Measurements from ENCODE around the gene ANGPTL8. TPM values are rescaled to one million over a fixed set of nuclear protein-coding genes. Genes with fewer than 3 reads are reported as not detected.

Gene ANGPTL8
- total and polyA plus RNA-seq, 9 of the 15 experiments (the other 6 are each of a cell fraction or from before 2014, with no cell fraction given): not detected

DNA sequence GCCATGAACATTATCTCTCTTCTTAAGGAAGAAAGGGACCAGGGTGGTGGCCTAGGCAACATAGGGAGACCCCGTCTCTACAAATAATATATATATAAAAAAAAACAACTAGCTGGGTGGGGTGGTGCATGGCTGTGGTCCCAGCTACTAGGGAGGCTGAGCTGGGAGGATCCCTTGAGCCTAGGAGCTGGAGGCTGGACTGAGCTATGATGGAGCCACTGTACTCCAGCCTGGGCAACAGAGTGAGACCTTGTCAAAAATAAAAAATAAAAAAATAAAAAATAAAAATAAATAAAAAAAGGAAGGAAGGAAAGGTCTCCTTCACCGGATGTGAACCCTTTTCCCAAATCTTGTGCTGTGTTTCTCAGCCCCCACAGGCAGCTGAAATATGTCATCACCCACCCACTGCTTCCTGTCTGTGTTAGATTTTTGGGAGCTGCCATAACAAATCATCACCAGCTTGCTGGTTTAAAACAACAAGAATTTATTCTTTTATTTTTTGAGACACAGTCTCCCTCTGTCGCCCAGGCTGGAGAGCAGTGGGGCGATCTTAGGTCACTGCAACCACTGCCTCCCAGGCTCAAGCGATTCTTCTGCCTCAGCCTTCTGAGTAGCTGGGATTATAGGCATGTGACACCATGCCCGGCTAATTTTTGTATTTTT, 47.0 kb downstream of the ANGPTL8 start (continued):
- TF ChIP-seq, protein P1, sequence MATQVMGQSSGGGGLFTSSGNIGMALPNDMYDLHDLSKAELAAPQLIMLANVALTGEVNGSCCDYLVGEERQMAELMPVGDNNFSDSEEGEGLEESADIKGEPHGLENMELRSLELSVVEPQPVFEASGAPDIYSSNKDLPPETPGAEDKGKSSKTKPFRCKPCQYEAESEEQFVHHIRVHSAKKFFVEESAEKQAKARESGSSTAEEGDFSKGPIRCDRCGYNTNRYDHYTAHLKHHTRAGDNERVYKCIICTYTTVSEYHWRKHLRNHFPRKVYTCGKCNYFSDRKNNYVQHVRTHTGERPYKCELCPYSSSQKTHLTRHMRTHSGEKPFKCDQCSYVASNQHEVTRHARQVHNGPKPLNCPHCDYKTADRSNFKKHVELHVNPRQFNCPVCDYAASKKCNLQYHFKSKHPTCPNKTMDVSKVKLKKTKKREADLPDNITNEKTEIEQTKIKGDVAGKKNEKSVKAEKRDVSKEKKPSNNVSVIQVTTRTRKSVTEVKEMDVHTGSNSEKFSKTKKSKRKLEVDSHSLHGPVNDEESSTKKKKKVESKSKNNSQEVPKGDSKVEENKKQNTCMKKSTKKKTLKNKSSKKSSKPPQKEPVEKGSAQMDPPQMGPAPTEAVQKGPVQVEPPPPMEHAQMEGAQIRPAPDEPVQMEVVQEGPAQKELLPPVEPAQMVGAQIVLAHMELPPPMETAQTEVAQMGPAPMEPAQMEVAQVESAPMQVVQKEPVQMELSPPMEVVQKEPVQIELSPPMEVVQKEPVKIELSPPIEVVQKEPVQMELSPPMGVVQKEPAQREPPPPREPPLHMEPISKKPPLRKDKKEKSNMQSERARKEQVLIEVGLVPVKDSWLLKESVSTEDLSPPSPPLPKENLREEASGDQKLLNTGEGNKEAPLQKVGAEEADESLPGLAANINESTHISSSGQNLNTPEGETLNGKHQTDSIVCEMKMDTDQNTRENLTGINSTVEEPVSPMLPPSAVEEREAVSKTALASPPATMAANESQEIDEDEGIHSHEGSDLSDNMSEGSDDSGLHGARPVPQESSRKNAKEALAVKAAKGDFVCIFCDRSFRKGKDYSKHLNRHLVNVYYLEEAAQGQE (IDR thresholded peaks at IDR 0.05; ENCODE audit: borderline replicate concordance): peak; percentile 11; the same call in 1 of the 2 replicates
- TF ChIP-seq, protein P1 (CRISPR knock-in tag; IDR thresholded peaks at IDR 0.05; ENCODE audit: low read depth): no peak
- no peak for TF ChIP-seq ZNF384 (IDR thresholded peaks at IDR 0.05; ENCODE audit: low read depth, low read length)
- TF ChIP-seq HDAC2 (IDR thresholded peaks at IDR 0.05): no peak
- TF ChIP-seq MCM7 (IDR thresholded peaks at IDR 0.05): no peak
- TF ChIP-seq, protein P2, sequence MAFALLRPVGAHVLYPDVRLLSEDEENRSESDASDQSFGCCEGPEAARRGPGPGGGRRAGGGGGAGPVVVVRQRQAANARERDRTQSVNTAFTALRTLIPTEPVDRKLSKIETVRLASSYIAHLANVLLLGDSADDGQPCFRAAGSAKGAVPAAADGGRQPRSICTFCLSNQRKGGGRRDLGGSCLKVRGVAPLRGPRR (CRISPR knock-in tag; IDR thresholded peaks at IDR 0.05): no peak
- TF ChIP-seq ATF1 (CRISPR knock-in tag; IDR thresholded peaks at IDR 0.05): no peak
- TF ChIP-seq ATF1 (tag; IDR thresholded peaks at IDR 0.05): no peak
- TF ChIP-seq, protein P3, sequence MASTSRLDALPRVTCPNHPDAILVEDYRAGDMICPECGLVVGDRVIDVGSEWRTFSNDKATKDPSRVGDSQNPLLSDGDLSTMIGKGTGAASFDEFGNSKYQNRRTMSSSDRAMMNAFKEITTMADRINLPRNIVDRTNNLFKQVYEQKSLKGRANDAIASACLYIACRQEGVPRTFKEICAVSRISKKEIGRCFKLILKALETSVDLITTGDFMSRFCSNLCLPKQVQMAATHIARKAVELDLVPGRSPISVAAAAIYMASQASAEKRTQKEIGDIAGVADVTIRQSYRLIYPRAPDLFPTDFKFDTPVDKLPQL (IDR thresholded peaks at IDR 0.05; ENCODE audit: extremely low read depth, insufficient read length): no peak
- TF ChIP-seq SAFB2 (IDR thresholded peaks at IDR 0.05; ENCODE audit: borderline replicate concordance, low read depth, low read length, severe bottlenecking): no peak
- no peak for TF ChIP-seq SUPT5H (IDR thresholded peaks at IDR 0.05)
- TF ChIP-seq, protein P4, sequence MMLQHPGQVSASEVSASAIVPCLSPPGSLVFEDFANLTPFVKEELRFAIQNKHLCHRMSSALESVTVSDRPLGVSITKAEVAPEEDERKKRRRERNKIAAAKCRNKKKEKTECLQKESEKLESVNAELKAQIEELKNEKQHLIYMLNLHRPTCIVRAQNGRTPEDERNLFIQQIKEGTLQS (IDR thresholded peaks at IDR 0.05): peak; percentile 31; the same call in 1 of the 2 replicates
- TF ChIP-seq, protein P4 (CRISPR knock-in tag; conservative IDR thresholded peaks at IDR 0.05): no peak
- TF ChIP-seq, protein P5, sequence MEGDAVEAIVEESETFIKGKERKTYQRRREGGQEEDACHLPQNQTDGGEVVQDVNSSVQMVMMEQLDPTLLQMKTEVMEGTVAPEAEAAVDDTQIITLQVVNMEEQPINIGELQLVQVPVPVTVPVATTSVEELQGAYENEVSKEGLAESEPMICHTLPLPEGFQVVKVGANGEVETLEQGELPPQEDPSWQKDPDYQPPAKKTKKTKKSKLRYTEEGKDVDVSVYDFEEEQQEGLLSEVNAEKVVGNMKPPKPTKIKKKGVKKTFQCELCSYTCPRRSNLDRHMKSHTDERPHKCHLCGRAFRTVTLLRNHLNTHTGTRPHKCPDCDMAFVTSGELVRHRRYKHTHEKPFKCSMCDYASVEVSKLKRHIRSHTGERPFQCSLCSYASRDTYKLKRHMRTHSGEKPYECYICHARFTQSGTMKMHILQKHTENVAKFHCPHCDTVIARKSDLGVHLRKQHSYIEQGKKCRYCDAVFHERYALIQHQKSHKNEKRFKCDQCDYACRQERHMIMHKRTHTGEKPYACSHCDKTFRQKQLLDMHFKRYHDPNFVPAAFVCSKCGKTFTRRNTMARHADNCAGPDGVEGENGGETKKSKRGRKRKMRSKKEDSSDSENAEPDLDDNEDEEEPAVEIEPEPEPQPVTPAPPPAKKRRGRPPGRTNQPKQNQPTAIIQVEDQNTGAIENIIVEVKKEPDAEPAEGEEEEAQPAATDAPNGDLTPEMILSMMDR (IDR thresholded peaks at IDR 0.05 in 2 of 3, conservative IDR thresholded peaks at IDR 0.05 in 1 of 3; ENCODE audit: insufficient read depth in 2 of 3, low read depth in 1 of 3, low read length in 3 of 3): peak in 1 of 3 experiments; percentile 43; a peak in 2 of 6 replicates
- TF ChIP-seq MTA3 (IDR thresholded peaks at IDR 0.05; ENCODE audit: borderline replicate concordance): no peak
- no peak for TF ChIP-seq DACH1 (IDR thresholded peaks at IDR 0.05; ENCODE audit: partially characterized antibody)

All from K562 (cell line).